ENCODE results near the gene ESYT2. TPM values are rescaled to one million over a fixed set of nuclear protein-coding genes. Genes with fewer than 3 reads are reported as not detected.

Gene ESYT2
- total and polyA plus RNA-seq, 2 experiments from 2014 or later, result 33.4 to 59.6 TPM

- Histone ChIP-seq H2AFZ (no peak overlapping the region), H3K9me3 (ENCODE audit: low read depth) (no peaks in the 10 kb centered on the region), H3K27me3 (no peaks in the 10 kb centered on the region), H3K4me3 (no peak overlapping the region), H3K9me2 (replicated peaks; ENCODE audit: insufficient read depth) (no peaks in the 10 kb centered on the region), H4K20me1 (ENCODE audit: insufficient read depth, poor library complexity, severe bottlenecking) (no peaks in the 10 kb centered on the region), H3K27ac (no peak overlapping the region), H3K79me2 (no peaks in the 10 kb centered on the region), H3K4me1 (ENCODE audit: insufficient read depth) (no peaks in the 10 kb centered on the region), H3K4me2 (no peak overlapping the region), H3K36me3 (replicated peaks; ENCODE audit: insufficient read depth, low read depth) (no peaks in the 10 kb centered on the region)
- TF ChIP-seq EZH2phosphoT487 (IDR thresholded peaks at IDR 0.05; ENCODE audit: low read depth, severe bottlenecking, unreplicated experiment) (no peak), EZH2 (IDR thresholded peaks at IDR 0.05; ENCODE audit: borderline replicate concordance) (no peak)
- TF ChIP-seq, protein P1, sequence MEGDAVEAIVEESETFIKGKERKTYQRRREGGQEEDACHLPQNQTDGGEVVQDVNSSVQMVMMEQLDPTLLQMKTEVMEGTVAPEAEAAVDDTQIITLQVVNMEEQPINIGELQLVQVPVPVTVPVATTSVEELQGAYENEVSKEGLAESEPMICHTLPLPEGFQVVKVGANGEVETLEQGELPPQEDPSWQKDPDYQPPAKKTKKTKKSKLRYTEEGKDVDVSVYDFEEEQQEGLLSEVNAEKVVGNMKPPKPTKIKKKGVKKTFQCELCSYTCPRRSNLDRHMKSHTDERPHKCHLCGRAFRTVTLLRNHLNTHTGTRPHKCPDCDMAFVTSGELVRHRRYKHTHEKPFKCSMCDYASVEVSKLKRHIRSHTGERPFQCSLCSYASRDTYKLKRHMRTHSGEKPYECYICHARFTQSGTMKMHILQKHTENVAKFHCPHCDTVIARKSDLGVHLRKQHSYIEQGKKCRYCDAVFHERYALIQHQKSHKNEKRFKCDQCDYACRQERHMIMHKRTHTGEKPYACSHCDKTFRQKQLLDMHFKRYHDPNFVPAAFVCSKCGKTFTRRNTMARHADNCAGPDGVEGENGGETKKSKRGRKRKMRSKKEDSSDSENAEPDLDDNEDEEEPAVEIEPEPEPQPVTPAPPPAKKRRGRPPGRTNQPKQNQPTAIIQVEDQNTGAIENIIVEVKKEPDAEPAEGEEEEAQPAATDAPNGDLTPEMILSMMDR (IDR thresholded peaks at IDR 0.05; ENCODE audit: poor library complexity), result no peak
- DNase-seq (ENCODE audit: low spot score), result no peak
- 93% methylated on average over 9 of the region's 9 CpGs for WGBS (ENCODE audit: low lambda C conversion rate, missing lambda C conversion rate)
These were observed 109.2 kb downstream of the ESYT2 start for GRCh38 chr7:158720112-158720511.

DNA sequence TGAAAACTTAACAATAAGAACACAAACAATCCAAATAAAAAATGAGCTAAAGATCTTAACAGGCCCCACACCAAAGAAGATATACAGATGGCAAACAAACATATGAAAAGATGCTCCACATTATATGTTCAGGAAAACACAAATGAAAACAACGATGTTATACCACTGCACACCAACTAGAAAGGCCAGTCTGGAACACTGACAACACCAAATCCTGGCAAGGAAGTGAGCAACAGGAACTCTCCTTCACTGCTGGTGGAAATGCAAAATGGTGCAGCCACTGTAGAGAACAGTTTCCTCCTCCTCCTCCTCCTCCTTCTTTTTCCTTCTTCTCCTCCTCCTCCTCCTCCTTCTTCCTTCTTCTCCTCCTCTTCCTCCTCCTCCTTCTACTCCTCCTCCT, 112.5 kb downstream of the ESYT2 start:
- WGBS (ENCODE audit: low lambda C conversion rate, missing lambda C conversion rate), result 86% methylated on average over 1 of the region's 1 CpG
- H2AFZ ChIP-seq, result no peak overlapping the region
- no peaks in the 10 kb centered on the region for H3K27me3 ChIP-seq
- no peaks in the 10 kb centered on the region for H3K9me2 ChIP-seq (replicated peaks; ENCODE audit: insufficient read depth)
- no peaks in the 10 kb centered on the region for H3K9me3 ChIP-seq (ENCODE audit: low read depth)
- no peak overlapping the region for H3K4me3 ChIP-seq
- H3K4me1 ChIP-seq (ENCODE audit: insufficient read depth), result no peaks in the 10 kb centered on the region
- TF ChIP-seq, protein P1 (IDR thresholded peaks at IDR 0.05; ENCODE audit: poor library complexity), result no peak
- TF ChIP-seq EZH2 (IDR thresholded peaks at IDR 0.05; ENCODE audit: borderline replicate concordance), result no peak
- TF ChIP-seq EZH2phosphoT487 (IDR thresholded peaks at IDR 0.05; ENCODE audit: low read depth, severe bottlenecking, unreplicated experiment), result no peak
- H3K4me2 ChIP-seq, result no peak overlapping the region
- no peak for DNase-seq (ENCODE audit: low spot score)
- H3K36me3 ChIP-seq (replicated peaks; ENCODE audit: insufficient read depth, low read depth), result no peaks in the 10 kb centered on the region
- H3K27ac ChIP-seq, result no peak overlapping the region
- H4K20me1 ChIP-seq (ENCODE audit: insufficient read depth, poor library complexity, severe bottlenecking), result no peaks in the 10 kb centered on the region
- no peaks in the 10 kb centered on the region for H3K79me2 ChIP-seq

GRCh38 chr7:158710651-158711102, 118.6 kb downstream of the ESYT2 start:
- no peaks in the 10 kb centered on the region for H4K20me1 ChIP-seq (ENCODE audit: insufficient read depth, poor library complexity, severe bottlenecking)
- H2AFZ ChIP-seq, result no peak overlapping the region
- H3K9me2 ChIP-seq (replicated peaks; ENCODE audit: insufficient read depth), result no peaks in the 10 kb centered on the region
- no peaks in the 10 kb centered on the region for H3K36me3 ChIP-seq (replicated peaks; ENCODE audit: insufficient read depth, low read depth)
- H3K79me2 ChIP-seq, result no peaks in the 10 kb centered on the region
- no peak overlapping the region for H3K4me3 ChIP-seq
- no peak overlapping the region for H3K27ac ChIP-seq
- no peaks in the 10 kb centered on the region for H3K27me3 ChIP-seq
- H3K4me2 ChIP-seq, result no peak overlapping the region
- 86% methylated on average over 7 of the region's 7 CpGs for WGBS (ENCODE audit: low lambda C conversion rate, missing lambda C conversion rate)
- no peaks in the 10 kb centered on the region for H3K4me1 ChIP-seq (ENCODE audit: insufficient read depth)
- H3K9me3 ChIP-seq (ENCODE audit: low read depth), result no peaks in the 10 kb centered on the region
- no peak for DNase-seq (ENCODE audit: low spot score)
- no peak for TF ChIP-seq EZH2phosphoT487 (IDR thresholded peaks at IDR 0.05; ENCODE audit: low read depth, severe bottlenecking, unreplicated experiment)
- TF ChIP-seq EZH2 (IDR thresholded peaks at IDR 0.05; ENCODE audit: borderline replicate concordance), result no peak
- TF ChIP-seq, protein P1 (IDR thresholded peaks at IDR 0.05; ENCODE audit: poor library complexity), result no peak

DNA sequence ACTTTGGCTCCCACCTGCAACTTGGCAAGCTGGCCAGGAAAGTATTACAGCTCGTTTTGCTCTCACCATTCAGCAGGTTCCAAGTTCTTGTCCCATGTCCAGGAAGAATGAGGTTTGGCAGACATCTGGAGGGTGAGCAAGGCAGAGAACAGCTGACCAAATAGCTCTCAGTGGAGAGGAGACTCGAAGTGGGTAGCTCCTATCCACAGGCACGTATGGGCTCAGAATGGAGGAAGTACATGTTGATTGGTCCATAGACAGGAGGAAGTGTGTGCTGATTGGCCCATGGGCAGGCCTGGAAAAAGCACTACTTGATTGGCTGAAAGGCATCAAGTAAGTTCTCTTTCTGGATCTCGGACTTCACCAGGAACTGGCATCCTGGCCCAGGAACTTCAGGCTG, 121.7 kb downstream of the ESYT2 start:
- Histone ChIP-seq H3K4me2 (no peak overlapping the region), H2AFZ (no peak overlapping the region), H3K27me3 (no peaks in the 10 kb centered on the region), H3K79me2 (peaks cover 19% of the 10 kb centered on the region), H3K27ac (no peak overlapping the region), H3K9me2 (replicated peaks; ENCODE audit: insufficient read depth) (no peaks in the 10 kb centered on the region), H3K4me3 (no peak overlapping the region), H4K20me1 (ENCODE audit: insufficient read depth, poor library complexity, severe bottlenecking) (no peaks in the 10 kb centered on the region), H3K36me3 (replicated peaks; ENCODE audit: insufficient read depth, low read depth) (no peaks in the 10 kb centered on the region), H3K4me1 (ENCODE audit: insufficient read depth) (no peaks in the 10 kb centered on the region), H3K9me3 (ENCODE audit: low read depth) (no peaks in the 10 kb centered on the region)
- DNase-seq (ENCODE audit: low spot score), result no peak
- WGBS (ENCODE audit: low lambda C conversion rate, missing lambda C conversion rate), result 54% methylated on average over 4 of the region's 4 CpGs
- TF ChIP-seq EZH2 (IDR thresholded peaks at IDR 0.05; ENCODE audit: borderline replicate concordance) (no peak), EZH2phosphoT487 (IDR thresholded peaks at IDR 0.05; ENCODE audit: low read depth, severe bottlenecking, unreplicated experiment) (no peak)
- TF ChIP-seq, protein P1 (IDR thresholded peaks at IDR 0.05; ENCODE audit: poor library complexity), result no peak

All from hepatocyte (in vitro differentiated cells).